GM12878 (cell line): ENCODE measurements around the gene ADGRG7. TPM values are rescaled to one million over a fixed set of nuclear protein-coding genes. Genes with fewer than 3 reads are reported as not detected.

Experiments used
- ATAC-seq: fragments of 200-7000 bp; cut with Tn5 transposase; 3 replicates; pipeline ENCODE4 v1.9.1; 2020; ENCODE audit warnings: mild to moderate bottlenecking, moderate library complexity
- BruUV-seq: library from RNA; stranded (reverse); fragments of 400-500 nt; replicated peaks from 2 replicates; lab custom pipeline; 2021; lab: Mats Ljungman, UMichigan
- CTCF ChIA-PET: fragments of 300-600 bp; sonication (Branson Sonifier 250); formaldehyde crosslinking; extraction: SDS; loops from one replicate; lab custom pipeline; 2021; ENCODE audit warnings: inconsistent platforms; lab: Yijun Ruan, JAX
- POLR2A ChIA-PET: fragments of 350-600 bp; formaldehyde crosslinking; extraction: SDS; loops from one replicate; lab custom pipeline; 2021; ENCODE audit warnings: inconsistent platforms; lab: Charles Lee
- RAD21 ChIA-PET: fragments of 300-600 bp; sonication (Branson Sonifier 250); formaldehyde crosslinking; loops from one replicate; lab custom pipeline; 2023; ENCODE audit warnings: antibody characterized with exemption; ENCODE audit not compliant: unreplicated experiment; lab: Charles Lee
- SMC1A ChIA-PET: fragments of 300-600 bp; sonication (Branson Sonifier 250); formaldehyde crosslinking; loops from one replicate; lab custom pipeline; 2023; ENCODE audit not compliant: unreplicated experiment, uncharacterized antibody; lab: Charles Lee
- DNase-seq: peaks from one replicate; pipeline ENCODE4 v3.0.0-alpha.2; 2011; ENCODE audit warnings: low read depth, low spot score
- FAIRE-seq: peaks from 3 replicates; lab custom pipeline; 2011; peaks lifted over from hg19 to GRCh38; lab: Jason Lieb, UNC
- H2AFZ ChIP-seq: 2 replicates; pipeline ENCODE4 v1.6.0; 2011; ENCODE audit warnings: low read depth, low read length, control low read depth; ENCODE audit not compliant: control insufficient read depth
- H3K27ac ChIP-seq: 2 replicates; pipeline ENCODE4 v1.5.1; 2011; ENCODE audit warnings: control low read depth; ENCODE audit not compliant: control insufficient read depth, insufficient read depth
- H3K27me3 ChIP-seq, 2 experiments: replicated peaks in 1 of 2; 2 replicates each; pipeline versions ENCODE4 v1.6.0 to v1.6.1; 2011; ENCODE audit warnings: low read length in 1 of 2; ENCODE audit not compliant: control insufficient read depth in 2 of 2, insufficient read depth in 2 of 2
- H3K36me3 ChIP-seq, 2 experiments: 2 replicates each; pipeline ENCODE4 v1.5.1; 2011; ENCODE audit warnings: low read length in 1 of 2; ENCODE audit not compliant: control insufficient read depth in 2 of 2, insufficient read depth in 2 of 2
- H3K4me1 ChIP-seq: 2 replicates; pipeline ENCODE4 v1.6.1; 2011; ENCODE audit warnings: mild to moderate bottlenecking, low read length, moderate library complexity, mixed read lengths; ENCODE audit not compliant: control insufficient read depth, insufficient read depth
- H3K4me2 ChIP-seq: 2 replicates; pipeline ENCODE4 v1.6.0; 2011; ENCODE audit warnings: control low read depth; ENCODE audit not compliant: control insufficient read depth, insufficient read depth
- H3K4me3 ChIP-seq: fragments of 200-600 bp; sonication (generic); 2 replicates; pipeline ENCODE4 v1.5.1; 2016
- H3K79me2 ChIP-seq: 2 replicates; pipeline ENCODE4 v1.6.0; 2011; ENCODE audit warnings: low read length; ENCODE audit not compliant: control insufficient read depth, insufficient read depth
- H3K9ac ChIP-seq: 2 replicates; pipeline ENCODE4 v1.8.0; 2011; ENCODE audit warnings: low read length, control low read depth, mixed read lengths; ENCODE audit not compliant: control insufficient read depth, insufficient read depth
- H3K9me3 ChIP-seq: replicated peaks from 3 replicates; pipeline ENCODE4 v1.5.1; 2011; ENCODE audit warnings: mild to moderate bottlenecking, low read length; ENCODE audit not compliant: control insufficient read depth, insufficient read depth
- H4K20me1 ChIP-seq: 2 replicates; pipeline ENCODE4 v1.6.0; 2011; ENCODE audit not compliant: control insufficient read depth, insufficient read depth
- BCL11A ChIP-seq: IDR thresholded peaks from 2 replicates; pipeline ENCODE4 v1.6.1; 2011; ENCODE audit warnings: low read depth, low read length
- HDAC2 ChIP-seq: fragments of 200-600 bp; sonication (generic); IDR thresholded peaks from 2 replicates; pipeline ENCODE4 v1.6.1; 2017
- MXI1 ChIP-seq: fragments of 150-350 bp; IDR thresholded peaks from 2 replicates; pipeline ENCODE4 v1.6.1; 2011; ENCODE audit warnings: low read depth, mild to moderate bottlenecking, inconsistent platforms, low read length, improper control_type of control experiment
- NFXL1 ChIP-seq: fragments of 450-650 bp; IDR thresholded peaks from 2 replicates; pipeline ENCODE4 v1.6.1; 2017; ENCODE audit warnings: antibody characterized with exemption, mild to moderate bottlenecking, borderline replicate concordance
- NR2C2 ChIP-seq: IDR thresholded peaks from 2 replicates; pipeline ENCODE4 v1.6.1; 2011; ENCODE audit warnings: borderline replicate concordance, low read depth; ENCODE audit not compliant: control insufficient read depth, insufficient read length
- SIN3A ChIP-seq: IDR thresholded peaks from 2 replicates; pipeline ENCODE4 v1.6.1; 2012; ENCODE audit warnings: low read depth, low read length, improper control_type of control experiment
- WGBS: methylation state at CpG from one replicate; pipeline ENCODE4 v1.1.6; 2016; ENCODE audit warnings: low lambda C conversion rate; ENCODE audit not compliant: insufficient replicate concordance, insufficient coverage; ENCODE audit errors: missing lambda C conversion rate; 5-methylcytosine and 5-hydroxymethylcytosine counted together
- in situ Hi-C: fragments of 300-500 bp; cut with MboI; formaldehyde crosslinking; loops from 9 replicates; pipeline ENCODE4 v1.14.3; 2018; ENCODE audit warnings: mixed read lengths
- intact Hi-C: fragments of 100-400 bp; cut with micrococcal nuclease; formaldehyde crosslinking; loops from one replicate; pipeline ENCODE4 v1.14.2; 2022; ENCODE audit not compliant: unreplicated experiment
- polyA plus RNA-seq, 11 experiments: library from polyadenylated mRNA; depleted of rRNA in 4 of 11; unstranded in 6 of 11; stranded (reverse) in 5 of 11; fragments of >200 nt; fragmentation: Nextera tagmentation in 4 of 11; fragmentation: Illumina TruSeq in 1 of 11; extraction: Ambion mirVana in 4 of 11; extraction: Trizol in 1 of 11; gene quantifications; 1 replicate in 1 of 11; 2 replicates in 10 of 11; pipeline versions ENCODE4 v1.2.1 to v1.2.3, GENCODE V29; 2011 to 2016; ENCODE audit warnings: inconsistent platforms in 2 of 11, missing spikeins in 2 of 11, low read depth in 1 of 11
- total RNA-seq, 4 experiments: library from RNA; depleted of rRNA in 3 of 4; stranded (reverse); fragments of >200 nt in 3 of 4; fragmentation: Illumina TruSeq in 1 of 4; extraction: Trizol in 1 of 4; gene quantifications; 2 replicates each; pipeline versions ENCODE4 v1.2.1 to v1.2.3, GENCODE V29; 2013 to 2021
- TF ChIP-seq, protein P1 (sequence below), 3 experiments: IDR thresholded peaks in 2 of 3; conservative IDR thresholded peaks in 1 of 3; 2 replicates each; pipeline ENCODE4 v1.5.1; 2011; ENCODE audit warnings: low read depth in 3 of 3, low read length in 3 of 3, mild to moderate bottlenecking in 3 of 3, control low read depth in 2 of 3, moderate library complexity in 2 of 3, inconsistent platforms in 1 of 3, mixed read lengths in 1 of 3; ENCODE audit not compliant: control insufficient read depth in 2 of 3, insufficient read depth in 1 of 3; ENCODE audit errors: extremely low read depth in 1 of 3
- TF ChIP-seq, protein P2 (sequence below): fragments of 450-650 bp; formaldehyde crosslinking; IDR thresholded peaks from 2 replicates; pipeline ENCODE4 v1.5.0; 2022; ENCODE audit warnings: mild to moderate bottlenecking, missing genetic modification characterization
- TF ChIP-seq, protein P3 (sequence below): fragments of 450-650 bp; IDR thresholded peaks from 2 replicates; pipeline ENCODE4 v1.6.1; 2017; ENCODE audit warnings: mild to moderate bottlenecking
- TF ChIP-seq, protein P4 (sequence below): IDR thresholded peaks from 2 replicates; pipeline ENCODE4 v1.6.1; 2011; ENCODE audit warnings: mild to moderate bottlenecking, low read depth, low read length, moderate library complexity; ENCODE audit not compliant: insufficient replicate concordance
- TF ChIP-seq, protein P5 (sequence below): IDR thresholded peaks from 2 replicates; pipeline ENCODE4 v1.6.1; 2012; ENCODE audit warnings: low read depth, low read length, improper control_type of control experiment

ADGRG7 gene
- total and polyA plus RNA-seq, 10 of the 15 experiments (the other 5 are each of a cell fraction or from before 2014, with no cell fraction given) = 0.02 to 0.21 (median 0.14) TPM; not detected in 7

DNA sequence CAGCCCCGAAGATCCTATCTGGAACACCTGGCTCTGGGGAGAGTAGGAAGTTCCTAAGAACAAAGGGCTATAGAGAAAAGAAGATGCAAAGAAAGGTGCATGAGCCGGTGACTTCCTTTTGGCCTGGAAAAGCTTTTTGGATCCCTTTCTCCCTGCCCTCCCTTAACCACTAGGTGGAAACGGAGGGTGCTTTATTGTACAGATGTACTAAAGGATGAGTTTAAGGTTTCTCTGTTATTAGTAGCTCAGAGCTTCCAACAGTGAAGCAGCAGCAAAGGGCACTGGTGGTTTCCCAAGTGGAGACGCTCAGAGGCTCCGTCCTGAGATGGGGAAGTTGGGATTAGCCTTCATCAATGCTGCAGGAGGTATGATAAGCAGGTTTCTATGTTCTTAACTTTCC lies 5.9 kb upstream of the ADGRG7 start (continued):
- TF ChIP-seq, protein P1, sequence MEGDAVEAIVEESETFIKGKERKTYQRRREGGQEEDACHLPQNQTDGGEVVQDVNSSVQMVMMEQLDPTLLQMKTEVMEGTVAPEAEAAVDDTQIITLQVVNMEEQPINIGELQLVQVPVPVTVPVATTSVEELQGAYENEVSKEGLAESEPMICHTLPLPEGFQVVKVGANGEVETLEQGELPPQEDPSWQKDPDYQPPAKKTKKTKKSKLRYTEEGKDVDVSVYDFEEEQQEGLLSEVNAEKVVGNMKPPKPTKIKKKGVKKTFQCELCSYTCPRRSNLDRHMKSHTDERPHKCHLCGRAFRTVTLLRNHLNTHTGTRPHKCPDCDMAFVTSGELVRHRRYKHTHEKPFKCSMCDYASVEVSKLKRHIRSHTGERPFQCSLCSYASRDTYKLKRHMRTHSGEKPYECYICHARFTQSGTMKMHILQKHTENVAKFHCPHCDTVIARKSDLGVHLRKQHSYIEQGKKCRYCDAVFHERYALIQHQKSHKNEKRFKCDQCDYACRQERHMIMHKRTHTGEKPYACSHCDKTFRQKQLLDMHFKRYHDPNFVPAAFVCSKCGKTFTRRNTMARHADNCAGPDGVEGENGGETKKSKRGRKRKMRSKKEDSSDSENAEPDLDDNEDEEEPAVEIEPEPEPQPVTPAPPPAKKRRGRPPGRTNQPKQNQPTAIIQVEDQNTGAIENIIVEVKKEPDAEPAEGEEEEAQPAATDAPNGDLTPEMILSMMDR (IDR thresholded peaks at IDR 0.05 in 2 of 3, conservative IDR thresholded peaks at IDR 0.05 in 1 of 3; ENCODE audit: control insufficient read depth in 2 of 3, extremely low read depth in 1 of 3, insufficient read depth in 1 of 3, low read depth in 3 of 3, low read length in 3 of 3) = peak; percentile 24 to 47 (median 34); a peak in 4 of 6 replicates

DNA sequence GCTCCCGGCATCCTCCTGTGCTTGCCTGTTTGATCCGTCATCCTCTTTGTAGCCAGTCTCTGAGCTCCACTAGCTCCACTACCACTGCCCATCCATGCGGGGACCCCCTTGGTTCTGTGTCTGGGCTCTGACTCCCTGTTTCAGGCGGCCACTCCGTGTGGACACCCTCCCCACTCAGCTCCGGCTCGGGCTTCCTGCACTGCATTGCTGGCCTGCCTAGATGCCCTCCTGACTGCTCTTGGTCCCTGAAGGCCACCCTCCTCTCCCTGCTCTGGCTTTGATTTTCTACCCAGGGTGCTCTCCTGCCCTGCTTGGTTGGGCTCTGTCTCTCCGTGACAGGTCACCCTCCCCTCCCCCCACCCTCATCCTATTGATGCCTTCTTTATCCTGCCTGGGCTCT lies 4.0 kb upstream of the ADGRG7 start:
- H3K36me3 ChIP-seq = no peaks in the 10 kb centered on the region
- FAIRE-seq (no peak), ATAC-seq (no peak), DNase-seq (no peak)
- H3K4me3 ChIP-seq = no peak overlapping the region
- H2AFZ ChIP-seq = no peak overlapping the region
- ChIA-PET CTCF (interaction anchor here (0.7 to 6.0 kb wide), 4 partner anchors 13 to 182 kb away, joined by 3 to 40 read pairs (median 22); no protein-coding TSS in a partner anchor), POLR2A (interaction anchor here (1.2 kb wide), 1 partner anchor 113 kb away, joined by 4 read pairs; the partner anchor contains the start of gene TMEM45A), RAD21 (interaction anchor here (0.6 to 4.3 kb wide), 4 partner anchors 29 to 537 kb away, joined by 3 to 24 read pairs (median 6); partner anchors contain the start of gene TMEM45A), SMC1A (interaction anchor here (3.2 to 3.7 kb wide), 2 partner anchors 30 to 143 kb away, joined by 23 to 41 read pairs; no protein-coding TSS in a partner anchor)
- BruUV-seq = no TSS peak
- peaks cover 15% of the 10 kb centered on the region for H3K4me1 ChIP-seq
- WGBS = 91% methylated on average over 8 of the region's 8 CpGs
- no peaks in the 10 kb centered on the region for H3K79me2 ChIP-seq
- H3K4me2 ChIP-seq = no peak overlapping the region
- no peaks in the 10 kb centered on the region for H4K20me1 ChIP-seq
- H3K9me3 ChIP-seq = peaks cover 1% of the 10 kb centered on the region; the same call in 1 of the 3 replicates
- intact Hi-C loops = no loop called here
- no peak overlapping the region for H3K27ac ChIP-seq
- in situ Hi-C loops = no loop called here
- H3K27me3 ChIP-seq = no peaks in the 10 kb centered on the region
- H3K9ac ChIP-seq = no peak overlapping the region
- TF ChIP-seq MXI1 (no peak), HDAC2 (no peak), NFXL1 (no peak), NR2C2 (no peak), SIN3A (no peak), BCL11A (no peak)
- TF ChIP-seq, protein P2, sequence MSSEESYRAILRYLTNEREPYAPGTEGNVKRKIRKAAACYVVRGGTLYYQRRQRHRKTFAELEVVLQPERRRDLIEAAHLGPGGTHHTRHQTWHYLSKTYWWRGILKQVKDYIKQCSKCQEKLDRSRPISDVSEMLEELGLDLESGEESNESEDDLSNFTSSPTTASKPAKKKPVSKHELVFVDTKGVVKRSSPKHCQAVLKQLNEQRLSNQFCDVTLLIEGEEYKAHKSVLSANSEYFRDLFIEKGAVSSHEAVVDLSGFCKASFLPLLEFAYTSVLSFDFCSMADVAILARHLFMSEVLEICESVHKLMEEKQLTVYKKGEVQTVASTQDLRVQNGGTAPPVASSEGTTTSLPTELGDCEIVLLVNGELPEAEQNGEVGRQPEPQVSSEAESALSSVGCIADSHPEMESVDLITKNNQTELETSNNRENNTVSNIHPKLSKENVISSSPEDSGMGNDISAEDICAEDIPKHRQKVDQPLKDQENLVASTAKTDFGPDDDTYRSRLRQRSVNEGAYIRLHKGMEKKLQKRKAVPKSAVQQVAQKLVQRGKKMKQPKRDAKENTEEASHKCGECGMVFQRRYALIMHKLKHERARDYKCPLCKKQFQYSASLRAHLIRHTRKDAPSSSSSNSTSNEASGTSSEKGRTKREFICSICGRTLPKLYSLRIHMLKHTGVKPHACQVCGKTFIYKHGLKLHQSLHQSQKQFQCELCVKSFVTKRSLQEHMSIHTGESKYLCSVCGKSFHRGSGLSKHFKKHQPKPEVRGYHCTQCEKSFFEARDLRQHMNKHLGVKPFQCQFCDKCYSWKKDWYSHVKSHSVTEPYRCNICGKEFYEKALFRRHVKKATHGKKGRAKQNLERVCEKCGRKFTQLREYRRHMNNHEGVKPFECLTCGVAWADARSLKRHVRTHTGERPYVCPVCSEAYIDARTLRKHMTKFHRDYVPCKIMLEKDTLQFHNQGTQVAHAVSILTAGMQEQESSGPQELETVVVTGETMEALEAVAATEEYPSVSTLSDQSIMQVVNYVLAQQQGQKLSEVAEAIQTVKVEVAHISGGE (CRISPR knock-in tag) = no peak
- TF ChIP-seq, protein P3, sequence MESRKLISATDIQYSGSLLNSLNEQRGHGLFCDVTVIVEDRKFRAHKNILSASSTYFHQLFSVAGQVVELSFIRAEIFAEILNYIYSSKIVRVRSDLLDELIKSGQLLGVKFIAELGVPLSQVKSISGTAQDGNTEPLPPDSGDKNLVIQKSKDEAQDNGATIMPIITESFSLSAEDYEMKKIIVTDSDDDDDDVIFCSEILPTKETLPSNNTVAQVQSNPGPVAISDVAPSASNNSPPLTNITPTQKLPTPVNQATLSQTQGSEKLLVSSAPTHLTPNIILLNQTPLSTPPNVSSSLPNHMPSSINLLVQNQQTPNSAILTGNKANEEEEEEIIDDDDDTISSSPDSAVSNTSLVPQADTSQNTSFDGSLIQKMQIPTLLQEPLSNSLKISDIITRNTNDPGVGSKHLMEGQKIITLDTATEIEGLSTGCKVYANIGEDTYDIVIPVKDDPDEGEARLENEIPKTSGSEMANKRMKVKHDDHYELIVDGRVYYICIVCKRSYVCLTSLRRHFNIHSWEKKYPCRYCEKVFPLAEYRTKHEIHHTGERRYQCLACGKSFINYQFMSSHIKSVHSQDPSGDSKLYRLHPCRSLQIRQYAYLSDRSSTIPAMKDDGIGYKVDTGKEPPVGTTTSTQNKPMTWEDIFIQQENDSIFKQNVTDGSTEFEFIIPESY = no peak
- TF ChIP-seq, protein P4, sequence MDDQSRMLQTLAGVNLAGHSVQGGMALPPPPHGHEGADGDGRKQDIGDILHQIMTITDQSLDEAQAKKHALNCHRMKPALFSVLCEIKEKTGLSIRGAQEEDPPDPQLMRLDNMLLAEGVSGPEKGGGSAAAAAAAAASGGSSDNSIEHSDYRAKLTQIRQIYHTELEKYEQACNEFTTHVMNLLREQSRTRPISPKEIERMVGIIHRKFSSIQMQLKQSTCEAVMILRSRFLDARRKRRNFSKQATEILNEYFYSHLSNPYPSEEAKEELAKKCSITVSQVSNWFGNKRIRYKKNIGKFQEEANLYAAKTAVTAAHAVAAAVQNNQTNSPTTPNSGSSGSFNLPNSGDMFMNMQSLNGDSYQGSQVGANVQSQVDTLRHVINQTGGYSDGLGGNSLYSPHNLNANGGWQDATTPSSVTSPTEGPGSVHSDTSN = no peak
- TF ChIP-seq, protein P5, sequence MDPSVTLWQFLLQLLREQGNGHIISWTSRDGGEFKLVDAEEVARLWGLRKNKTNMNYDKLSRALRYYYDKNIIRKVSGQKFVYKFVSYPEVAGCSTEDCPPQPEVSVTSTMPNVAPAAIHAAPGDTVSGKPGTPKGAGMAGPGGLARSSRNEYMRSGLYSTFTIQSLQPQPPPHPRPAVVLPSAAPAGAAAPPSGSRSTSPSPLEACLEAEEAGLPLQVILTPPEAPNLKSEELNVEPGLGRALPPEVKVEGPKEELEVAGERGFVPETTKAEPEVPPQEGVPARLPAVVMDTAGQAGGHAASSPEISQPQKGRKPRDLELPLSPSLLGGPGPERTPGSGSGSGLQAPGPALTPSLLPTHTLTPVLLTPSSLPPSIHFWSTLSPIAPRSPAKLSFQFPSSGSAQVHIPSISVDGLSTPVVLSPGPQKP = no peak
